22Rv1 (cell line): Measurements from ENCODE around the gene TENT4A.

Experiments
- H3K27ac ChIP-seq: fragments of 450-650 bp; 2 replicates; pipeline ENCODE4 v1.5.1; 2017
- ZFX ChIP-seq: fragments of 450-650 bp; IDR thresholded peaks from 2 replicates; pipeline ENCODE4 v1.6.1; 2017; ENCODE audit warnings: antibody characterized with exemption, borderline replicate concordance
- TF ChIP-seq, protein P1 (sequence below): fragments of 450-650 bp; IDR thresholded peaks from 2 replicates; pipeline ENCODE4 v1.5.1; 2017; ENCODE audit warnings: mild to moderate bottlenecking

Gene TENT4A

GRCh38 chr5:6727231-6727630 is 14.0 kb downstream of the TENT4A start:
- H3K27ac ChIP-seq: no peak overlapping the region
- TF ChIP-seq, protein P1, sequence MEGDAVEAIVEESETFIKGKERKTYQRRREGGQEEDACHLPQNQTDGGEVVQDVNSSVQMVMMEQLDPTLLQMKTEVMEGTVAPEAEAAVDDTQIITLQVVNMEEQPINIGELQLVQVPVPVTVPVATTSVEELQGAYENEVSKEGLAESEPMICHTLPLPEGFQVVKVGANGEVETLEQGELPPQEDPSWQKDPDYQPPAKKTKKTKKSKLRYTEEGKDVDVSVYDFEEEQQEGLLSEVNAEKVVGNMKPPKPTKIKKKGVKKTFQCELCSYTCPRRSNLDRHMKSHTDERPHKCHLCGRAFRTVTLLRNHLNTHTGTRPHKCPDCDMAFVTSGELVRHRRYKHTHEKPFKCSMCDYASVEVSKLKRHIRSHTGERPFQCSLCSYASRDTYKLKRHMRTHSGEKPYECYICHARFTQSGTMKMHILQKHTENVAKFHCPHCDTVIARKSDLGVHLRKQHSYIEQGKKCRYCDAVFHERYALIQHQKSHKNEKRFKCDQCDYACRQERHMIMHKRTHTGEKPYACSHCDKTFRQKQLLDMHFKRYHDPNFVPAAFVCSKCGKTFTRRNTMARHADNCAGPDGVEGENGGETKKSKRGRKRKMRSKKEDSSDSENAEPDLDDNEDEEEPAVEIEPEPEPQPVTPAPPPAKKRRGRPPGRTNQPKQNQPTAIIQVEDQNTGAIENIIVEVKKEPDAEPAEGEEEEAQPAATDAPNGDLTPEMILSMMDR: no peak
- no peak for TF ChIP-seq ZFX

GRCh38 chr5:6728011-6728794 is 15.0 kb downstream of the TENT4A start:
- H3K27ac ChIP-seq: no peak overlapping the region

DNA sequence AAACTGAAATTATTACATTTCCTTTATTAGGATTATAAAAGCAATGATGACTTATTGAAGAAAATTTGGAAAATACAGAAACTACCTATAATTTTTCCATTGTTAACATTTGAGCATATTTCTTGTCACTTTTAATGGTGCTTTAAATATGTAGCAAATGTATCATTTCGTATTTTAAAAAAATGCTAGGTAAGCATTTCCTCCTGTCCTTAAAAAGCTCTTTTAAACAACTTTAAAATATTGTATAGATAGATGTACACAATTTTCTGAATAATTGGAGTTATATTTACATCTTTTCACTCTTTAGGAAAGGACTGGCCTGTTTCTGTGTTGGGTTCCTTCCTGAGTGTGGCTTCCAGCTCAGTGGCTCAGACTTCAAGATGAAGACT is 15.6 kb downstream of the TENT4A start:
- H3K27ac ChIP-seq: no peak overlapping the region
- TF ChIP-seq, protein P1: no peak
- TF ChIP-seq ZFX: no peak

More at GRCh38 chr5:6728011-6728794, 15.0 kb downstream of the TENT4A start:
- no peak for TF ChIP-seq ZFX
- TF ChIP-seq, protein P1: no peak

DNA sequence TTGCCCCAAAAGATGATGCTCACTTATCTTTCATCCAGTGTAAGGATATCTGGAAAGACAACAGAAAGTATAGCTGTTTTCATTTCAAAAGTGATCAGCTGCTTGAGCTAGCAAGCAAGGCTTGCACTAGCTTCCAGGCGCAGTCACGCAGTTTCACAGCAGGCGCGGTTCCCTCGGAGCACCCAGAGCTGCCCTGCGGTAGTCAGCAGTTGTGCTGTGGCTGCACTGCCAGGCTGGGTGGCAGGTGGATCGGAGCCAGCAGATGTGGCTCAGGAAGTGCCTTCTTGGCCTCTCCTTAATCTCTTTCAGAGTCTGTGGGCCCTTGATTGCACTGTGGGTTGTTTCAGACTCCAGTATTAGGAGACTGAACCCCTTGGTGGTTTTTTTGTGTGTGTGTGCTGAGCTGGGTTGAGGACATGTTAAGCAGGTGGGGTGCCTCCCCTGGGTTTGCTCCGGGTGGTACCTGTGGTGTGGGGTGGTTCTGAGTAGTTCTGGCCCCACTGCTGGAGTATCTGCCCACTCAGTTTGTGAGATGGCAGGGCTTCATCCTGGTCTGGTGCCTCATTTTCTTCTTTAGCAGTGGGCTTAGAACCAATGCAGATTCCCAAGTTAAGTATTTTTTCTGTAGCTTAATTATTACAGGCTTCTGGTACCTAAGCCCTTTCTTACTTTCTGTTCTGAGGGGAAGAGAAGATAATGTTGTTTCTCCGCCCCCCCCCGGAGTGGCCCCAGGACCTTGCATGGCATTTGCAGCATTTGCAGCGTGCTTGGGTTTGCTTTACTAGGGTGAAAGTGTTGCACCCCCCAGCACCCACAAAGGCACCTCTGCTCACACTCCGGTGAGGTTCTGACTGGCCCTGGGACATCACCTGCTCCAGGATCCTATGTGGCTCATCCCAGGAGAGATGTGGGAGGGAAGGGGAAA is 16.4 kb downstream of the TENT4A start:
- peak overlapping the region; percentile 30; the same call in 1 of the 2 replicates for H3K27ac ChIP-seq
- TF ChIP-seq, protein P1: no peak
- no peak for TF ChIP-seq ZFX

- peak overlapping the region; percentile 30; the same call in 1 of the 2 replicates for H3K27ac ChIP-seq
Observed at GRCh38 chr5:6730407-6730806, 17.2 kb downstream of the TENT4A start.

DNA sequence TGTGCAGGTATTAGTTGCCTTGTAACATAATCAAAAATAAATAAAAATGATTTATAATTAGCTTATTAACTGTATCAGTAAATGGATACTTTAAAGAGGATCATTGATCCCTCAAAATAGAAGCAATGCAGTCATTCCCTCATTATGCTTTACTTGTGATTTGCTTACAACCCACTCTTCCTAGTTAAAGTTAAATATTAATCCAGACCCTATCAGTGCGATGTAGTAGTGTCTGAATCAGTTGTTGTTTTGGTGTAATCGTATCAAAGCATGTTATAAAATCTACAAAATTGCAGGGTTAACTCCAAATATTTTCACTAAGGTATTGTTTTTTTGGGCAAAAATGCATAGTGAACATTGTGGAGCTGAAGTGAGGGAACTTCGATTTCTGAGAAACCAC is 17.6 kb downstream of the TENT4A start:
- TF ChIP-seq ZFX: no peak
- TF ChIP-seq, protein P1: no peak
- peak overlapping the region; percentile 30; the same call in 1 of the 2 replicates for H3K27ac ChIP-seq

More at GRCh38 chr5:6730407-6730806, 17.2 kb downstream of the TENT4A start:
- TF ChIP-seq ZFX: no peak
- TF ChIP-seq, protein P1: no peak
